Upper lobe of left lung (tissue), 4 donors: ENCODE data around the gene VSTM2L.
A peak's percentile ranks its signal among the peaks of the same experiment; 100 is the strongest.

ENCODE experiments used
- CTCF ChIP-seq, 6 experiments: fragments of 450-650 bp in 4 of 6; fragments of 200-600 bp in 2 of 6; sonication (generic) in 2 of 6; IDR thresholded peaks; one replicate each; pipeline ENCODE4 v1.5.1; 2016 to 2019; ENCODE audit warnings: antibody characterized with exemption in 6 of 6
- EP300 ChIP-seq, 4 donors: sonication (generic); formaldehyde crosslinking; IDR thresholded peaks; one replicate each; pipeline ENCODE4 v1.5.1; 2017; ENCODE audit warnings: antibody characterized with exemption in 4 of 4, control low read depth in 2 of 4
- POLR2A ChIP-seq, 4 donors: fragments of 450-650 bp; IDR thresholded peaks; one replicate each; pipeline ENCODE4 v1.5.1; 2016 to 2017; ENCODE audit warnings: antibody characterized with exemption in 4 of 4, mild to moderate bottlenecking in 2 of 4
- POLR2AphosphoS5 ChIP-seq, 2 donors: sonication (generic); formaldehyde crosslinking; IDR thresholded peaks; one replicate each; pipeline ENCODE4 v1.5.1; 2017; ENCODE audit warnings: antibody characterized with exemption in 2 of 2

GRCh38 chr20:37902504-37903313 is at the start of gene VSTM2L:
- TF ChIP-seq CTCF (IDR thresholded peaks at IDR 0.05) (no peak), POLR2AphosphoS5 (IDR thresholded peaks at IDR 0.05) (no peak), EP300 (IDR thresholded peaks at IDR 0.05) (no peak), POLR2A (IDR thresholded peaks at IDR 0.05) (peak in 1 of 4 donors; percentile 28)
